Panc1 (cell line): ENCODE results near the gene DENND2A. TPM values are rescaled to one million over a fixed set of nuclear protein-coding genes. Genes with fewer than 3 reads are reported as not detected.

Experiments used
- ATAC-seq: fragments of 200-7000 bp; cut with Tn5 transposase; 2 replicates; pipeline ENCODE4 v1.9.1; 2020; ENCODE audit warnings: mild to moderate bottlenecking, moderate library complexity
- BruUV-seq: library from RNA; stranded (reverse); fragments of 400-500 nt; replicated peaks from 2 replicates; lab custom pipeline; 2021; lab: Mats Ljungman, UMichigan
- CTCF ChIA-PET: fragments of 300-600 bp; sonication (Branson Sonifier 250); formaldehyde crosslinking; loops from one replicate; lab custom pipeline; 2022; ENCODE audit warnings: antibody characterized with exemption; lab: Charles Lee
- POLR2A ChIA-PET: fragments of 300-600 bp; sonication (Branson Sonifier 250); formaldehyde crosslinking; loops from one replicate; lab custom pipeline; 2022; ENCODE audit warnings: antibody characterized with exemption; lab: Charles Lee
- DNase-seq: peaks from one replicate; pipeline ENCODE4 v3.0.0-alpha.2; 2010; ENCODE audit warnings: low read depth, low spot score
- H3K27ac ChIP-seq: 2 replicates; pipeline ENCODE4 v1.5.1; 2011; ENCODE audit warnings: mild to moderate bottlenecking, low read length, inconsistent platforms
- H3K27me3 ChIP-seq: fragments of 200-500 bp; sonication (Bioruptor generic); 2 replicates; pipeline ENCODE4 v1.6.0; 2014; ENCODE audit warnings: low read length, inconsistent platforms; ENCODE audit not compliant: control insufficient read depth, insufficient read depth
- H3K36me3 ChIP-seq: fragments of 200-500 bp; sonication (Bioruptor generic); 2 replicates; pipeline ENCODE4 v1.5.1; 2014; ENCODE audit warnings: inconsistent platforms, mild to moderate bottlenecking, low read length, moderate library complexity; ENCODE audit not compliant: control insufficient read depth, insufficient read depth
- H3K4me1 ChIP-seq: 2 replicates; pipeline ENCODE4 v1.5.1; 2011; ENCODE audit warnings: inconsistent platforms, mild to moderate bottlenecking, low read length, moderate library complexity; ENCODE audit not compliant: control insufficient read depth, insufficient read depth
- H3K4me3 ChIP-seq, 2 experiments: 2 replicates each; pipeline ENCODE4 v1.5.1; 2011 to 2012; ENCODE audit warnings: low read depth in 2 of 2, low read length in 2 of 2, mild to moderate bottlenecking in 2 of 2, inconsistent platforms in 1 of 2, moderate library complexity in 1 of 2
- H3K9me3 ChIP-seq: fragments of 200-500 bp; sonication (Bioruptor generic); 2 replicates; pipeline ENCODE4 v1.5.1; 2014; ENCODE audit warnings: low read depth, mild to moderate bottlenecking, inconsistent platforms, low read length, moderate library complexity; ENCODE audit not compliant: control insufficient read depth, insufficient read depth
- POLR2AphosphoS5 ChIP-seq: IDR thresholded peaks from 2 replicates; pipeline ENCODE4 v1.6.1; 2012; ENCODE audit warnings: mild to moderate bottlenecking, low read depth, low read length, moderate library complexity
- SIN3A ChIP-seq: IDR thresholded peaks from 2 replicates; pipeline ENCODE4 v1.6.1; 2012; ENCODE audit warnings: low read depth, mild to moderate bottlenecking, low read length, moderate library complexity, borderline replicate concordance; ENCODE audit not compliant: insufficient read depth
- TCF7L2 ChIP-seq: IDR thresholded peaks from 2 replicates; pipeline ENCODE4 v1.6.1; 2011; ENCODE audit warnings: mild to moderate bottlenecking, low read depth, low read length, inconsistent platforms
- in situ Hi-C: cut with HindIII; loops from 2 replicates; pipeline ENCODE4 v1.10.0; 2016; ENCODE audit warnings: low sequenced_read_pairs, low pct_unique_long_range_greater_than_20kb
- intact Hi-C: fragments of 100-400 bp; cut with micrococcal nuclease; formaldehyde crosslinking; loops from one replicate; pipeline ENCODE4 v1.10.0; 2022; ENCODE audit not compliant: unreplicated experiment
- total RNA-seq: library from RNA; stranded (reverse); gene quantifications from one replicate; pipeline ENCODE4 v1.2.1, GENCODE V29; 2021; ENCODE audit not compliant: unreplicated experiment
- TF ChIP-seq, protein P1 (sequence below): fragments of 450-650 bp; IDR thresholded peaks from 2 replicates; pipeline ENCODE4 v1.5.1; 2017; ENCODE audit warnings: mild to moderate bottlenecking
- TF ChIP-seq, protein P2 (sequence below), 2 experiments: IDR thresholded peaks; 2 replicates each; pipeline ENCODE4 v1.6.1; 2011 to 2012; ENCODE audit warnings: low read depth in 2 of 2, control low read depth in 1 of 2, low read length in 1 of 2, mild to moderate bottlenecking in 1 of 2, moderate library complexity in 1 of 2; ENCODE audit not compliant: insufficient read depth in 1 of 2

The DENND2A gene
- total RNA-seq, 1 experiment from 2014 or later: 1.4 TPM

DNA sequence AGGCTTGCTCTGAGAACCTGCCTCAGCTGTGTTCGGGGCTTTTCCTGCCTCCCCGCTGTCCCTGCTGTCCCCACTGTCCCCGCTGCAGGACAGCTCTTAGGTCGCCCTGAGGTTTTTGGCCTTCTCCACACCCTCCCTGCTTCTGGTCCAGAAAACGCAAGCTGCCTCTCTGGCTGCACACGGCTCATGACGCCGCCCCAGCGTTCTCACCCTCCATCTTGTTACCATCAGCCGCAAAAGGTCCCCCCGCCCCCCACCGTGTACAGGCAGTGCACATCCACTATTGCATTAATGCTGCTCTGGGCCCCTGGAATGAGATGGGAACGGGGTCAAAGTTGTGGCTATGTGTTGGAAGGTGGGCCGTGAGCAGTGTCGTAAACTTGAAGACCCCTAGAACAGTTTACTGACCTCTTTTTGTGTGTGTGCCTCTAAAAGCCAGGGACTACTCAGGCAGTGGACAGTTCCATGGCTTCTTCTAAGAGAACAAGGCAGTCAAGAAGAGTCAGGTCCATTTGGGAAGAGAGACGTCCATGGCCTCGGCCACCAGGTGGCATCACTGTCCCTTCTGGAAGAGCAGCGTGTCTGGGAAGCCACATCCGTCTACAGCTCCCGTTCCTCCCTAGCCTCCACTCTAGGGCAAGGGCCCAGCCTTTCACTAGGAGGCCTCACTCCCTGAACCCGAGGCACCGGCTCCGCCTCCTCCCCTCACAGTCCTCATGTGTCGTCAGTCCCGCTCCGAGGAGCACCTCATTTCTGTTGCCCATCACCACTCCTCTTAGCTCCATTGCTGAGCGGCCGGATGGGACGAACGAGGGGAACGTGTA lies 122.9 kb downstream of the DENND2A start:
- in situ Hi-C loops (no loop called here), intact Hi-C loops (loop anchor here (1.0 kb wide), 1 partner anchor 136 kb away; no protein-coding TSS in a partner anchor)
- ATAC-seq (peak; percentile 98), DNase-seq (peak; percentile 85)
- BruUV-seq: no TSS peak
- Histone ChIP-seq H3K4me3 (no peak overlapping the region), H3K36me3 (no peaks in the 10 kb centered on the region), H3K9me3 (no peaks in the 10 kb centered on the region), H3K27ac (no peak overlapping the region), H3K4me1 (no peaks in the 10 kb centered on the region), H3K27me3 (no peaks in the 10 kb centered on the region)
- ChIA-PET POLR2A (no interaction called here), CTCF (interaction anchor here (0.6 to 3.1 kb wide), 5 partner anchors 73 to 142 kb away, joined by 3 to 30 read pairs (median 3); no protein-coding TSS in a partner anchor)
- TF ChIP-seq, protein P1, sequence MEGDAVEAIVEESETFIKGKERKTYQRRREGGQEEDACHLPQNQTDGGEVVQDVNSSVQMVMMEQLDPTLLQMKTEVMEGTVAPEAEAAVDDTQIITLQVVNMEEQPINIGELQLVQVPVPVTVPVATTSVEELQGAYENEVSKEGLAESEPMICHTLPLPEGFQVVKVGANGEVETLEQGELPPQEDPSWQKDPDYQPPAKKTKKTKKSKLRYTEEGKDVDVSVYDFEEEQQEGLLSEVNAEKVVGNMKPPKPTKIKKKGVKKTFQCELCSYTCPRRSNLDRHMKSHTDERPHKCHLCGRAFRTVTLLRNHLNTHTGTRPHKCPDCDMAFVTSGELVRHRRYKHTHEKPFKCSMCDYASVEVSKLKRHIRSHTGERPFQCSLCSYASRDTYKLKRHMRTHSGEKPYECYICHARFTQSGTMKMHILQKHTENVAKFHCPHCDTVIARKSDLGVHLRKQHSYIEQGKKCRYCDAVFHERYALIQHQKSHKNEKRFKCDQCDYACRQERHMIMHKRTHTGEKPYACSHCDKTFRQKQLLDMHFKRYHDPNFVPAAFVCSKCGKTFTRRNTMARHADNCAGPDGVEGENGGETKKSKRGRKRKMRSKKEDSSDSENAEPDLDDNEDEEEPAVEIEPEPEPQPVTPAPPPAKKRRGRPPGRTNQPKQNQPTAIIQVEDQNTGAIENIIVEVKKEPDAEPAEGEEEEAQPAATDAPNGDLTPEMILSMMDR: peak; percentile 90
- TF ChIP-seq, protein P2, sequence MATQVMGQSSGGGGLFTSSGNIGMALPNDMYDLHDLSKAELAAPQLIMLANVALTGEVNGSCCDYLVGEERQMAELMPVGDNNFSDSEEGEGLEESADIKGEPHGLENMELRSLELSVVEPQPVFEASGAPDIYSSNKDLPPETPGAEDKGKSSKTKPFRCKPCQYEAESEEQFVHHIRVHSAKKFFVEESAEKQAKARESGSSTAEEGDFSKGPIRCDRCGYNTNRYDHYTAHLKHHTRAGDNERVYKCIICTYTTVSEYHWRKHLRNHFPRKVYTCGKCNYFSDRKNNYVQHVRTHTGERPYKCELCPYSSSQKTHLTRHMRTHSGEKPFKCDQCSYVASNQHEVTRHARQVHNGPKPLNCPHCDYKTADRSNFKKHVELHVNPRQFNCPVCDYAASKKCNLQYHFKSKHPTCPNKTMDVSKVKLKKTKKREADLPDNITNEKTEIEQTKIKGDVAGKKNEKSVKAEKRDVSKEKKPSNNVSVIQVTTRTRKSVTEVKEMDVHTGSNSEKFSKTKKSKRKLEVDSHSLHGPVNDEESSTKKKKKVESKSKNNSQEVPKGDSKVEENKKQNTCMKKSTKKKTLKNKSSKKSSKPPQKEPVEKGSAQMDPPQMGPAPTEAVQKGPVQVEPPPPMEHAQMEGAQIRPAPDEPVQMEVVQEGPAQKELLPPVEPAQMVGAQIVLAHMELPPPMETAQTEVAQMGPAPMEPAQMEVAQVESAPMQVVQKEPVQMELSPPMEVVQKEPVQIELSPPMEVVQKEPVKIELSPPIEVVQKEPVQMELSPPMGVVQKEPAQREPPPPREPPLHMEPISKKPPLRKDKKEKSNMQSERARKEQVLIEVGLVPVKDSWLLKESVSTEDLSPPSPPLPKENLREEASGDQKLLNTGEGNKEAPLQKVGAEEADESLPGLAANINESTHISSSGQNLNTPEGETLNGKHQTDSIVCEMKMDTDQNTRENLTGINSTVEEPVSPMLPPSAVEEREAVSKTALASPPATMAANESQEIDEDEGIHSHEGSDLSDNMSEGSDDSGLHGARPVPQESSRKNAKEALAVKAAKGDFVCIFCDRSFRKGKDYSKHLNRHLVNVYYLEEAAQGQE (IDR thresholded peaks at IDR 0.05; ENCODE audit: insufficient read depth in 1 of 2, low read depth in 2 of 2, low read length in 1 of 2): peak in 1 of 2 experiments; percentile 69; a peak in 2 of 4 replicates
- no peak for TF ChIP-seq POLR2AphosphoS5
- TF ChIP-seq SIN3A: no peak
- TF ChIP-seq TCF7L2: no peak

DNA sequence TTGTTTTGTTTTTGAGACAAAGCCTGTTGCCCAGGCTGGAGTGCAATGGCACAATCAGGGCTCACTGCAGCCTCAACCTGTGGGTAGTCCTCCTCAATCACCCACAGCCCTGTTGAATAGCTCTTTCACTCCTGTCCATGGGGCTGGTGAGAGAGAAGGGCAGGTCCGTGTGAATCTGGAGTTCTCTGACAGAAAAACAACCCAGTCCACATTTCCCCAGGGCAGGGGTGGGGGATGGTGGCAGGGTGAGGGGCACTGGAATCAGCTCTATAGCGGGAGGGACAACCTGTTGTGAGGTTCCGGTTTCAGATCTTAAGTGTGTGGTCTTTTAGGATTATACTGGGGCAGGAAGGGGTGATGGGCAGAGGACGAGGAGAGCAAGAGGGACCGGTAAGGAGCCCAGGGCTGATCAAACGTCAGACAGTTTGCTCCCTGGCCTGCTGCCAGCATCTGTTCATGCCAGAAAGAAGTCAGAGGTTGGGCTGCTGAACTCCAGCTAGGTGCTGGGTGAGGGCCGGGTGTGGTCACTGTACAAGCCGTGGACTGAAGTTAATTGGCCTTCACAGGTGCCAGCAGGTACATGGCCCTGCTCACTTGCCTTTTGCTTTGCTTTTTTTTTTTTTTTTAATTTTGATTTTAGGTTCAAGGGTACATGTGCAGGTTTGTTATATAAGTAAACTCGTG lies 128.2 kb downstream of the DENND2A start:
- no peak overlapping the region for H3K4me3 ChIP-seq
- no peak overlapping the region for H3K27ac ChIP-seq
- ATAC-seq (peak; percentile 67), DNase-seq (no peak)
- in situ Hi-C loops (no loop called here), intact Hi-C loops (no loop called here)
- no peaks in the 10 kb centered on the region for H3K27me3 ChIP-seq
- no peaks in the 10 kb centered on the region for H3K36me3 ChIP-seq
- TF ChIP-seq POLR2AphosphoS5 (no peak), TCF7L2 (no peak)
- TF ChIP-seq, protein P2 (IDR thresholded peaks at IDR 0.05; ENCODE audit: insufficient read depth in 1 of 2, low read depth in 2 of 2, low read length in 1 of 2): no peak
- CTCF ChIA-PET: no interaction called here
- no peaks in the 10 kb centered on the region for H3K9me3 ChIP-seq
- BruUV-seq: no TSS peak
- H3K4me1 ChIP-seq: no peaks in the 10 kb centered on the region; the same call in 1 of the 2 replicates
- POLR2A ChIA-PET: no interaction called here
